Nephron (organoid): ENCODE data around the gene RHPN2.
A peak's percentile ranks its signal among the peaks of the same experiment; 100 is the strongest.

Experiments used
- H3K27ac Mint-ChIP-seq, 3 experiments: 2 replicates each; pipeline ENCODE4 v1.8.0; 2020; ENCODE audit warnings: mixed read lengths in 3 of 3, mild to moderate bottlenecking in 2 of 3, moderate library complexity in 1 of 3
- H3K27me3 Mint-ChIP-seq: 2 replicates; pipeline ENCODE4 v1.8.0; 2021; ENCODE audit warnings: low read depth, mild to moderate bottlenecking, moderate library complexity, mixed read lengths
- H3K36me3 Mint-ChIP-seq: 2 replicates; pipeline ENCODE4 v1.8.0; 2020; ENCODE audit warnings: low read depth, mixed read lengths
- H3K4me1 Mint-ChIP-seq: 2 replicates; pipeline ENCODE4 v1.8.0; 2020; ENCODE audit warnings: mixed read lengths
- H3K4me3 Mint-ChIP-seq, 3 experiments: 2 replicates each; pipeline ENCODE4 v1.8.0; 2020; ENCODE audit warnings: mild to moderate bottlenecking in 3 of 3, mixed read lengths in 3 of 3, moderate library complexity in 2 of 3
- H3K9me3 Mint-ChIP-seq: 2 replicates; pipeline ENCODE4 v1.8.0; 2020; ENCODE audit warnings: mixed read lengths
- CTCF ChIP-seq, 3 experiments: fragments of 200-600 bp; sonication (generic); IDR thresholded peaks; one replicate each; pipeline ENCODE4 v1.5.0; 2021; ENCODE audit warnings: antibody characterized with exemption in 3 of 3; ENCODE audit not compliant: unreplicated experiment in 3 of 3

RHPN2 gene

GRCh38 chr19:33064792-33065550 lies at the start of gene RHPN2:
RHPN2 (minus strand) TSS chr19:33064888; CDS start chr19:33064852, 36 bp downstream.
- Mint-ChIP-seq H3K36me3 (no peaks in the 10 kb centered on the region), H3K27me3 (peaks cover 48% of the 10 kb centered on the region), H3K9me3 (no peaks in the 10 kb centered on the region), H3K27ac (no peak within 1 kb of the TSS), H3K4me3 (peak within 1 kb of the TSS; percentile 82 to 83 (median 83)), H3K4me1 (no peaks in the 10 kb centered on the region)
- TF ChIP-seq CTCF (IDR thresholded peaks at IDR 0.05; ENCODE audit: unreplicated experiment in 3 of 3): no peak

GRCh38 chr19:33114312-33114711 lies 49.6 kb upstream of the RHPN2 start:
- no peak overlapping the region for H3K4me3 Mint-ChIP-seq
- no peaks in the 10 kb centered on the region for H3K9me3 Mint-ChIP-seq
- H3K36me3 Mint-ChIP-seq: peaks cover 64% of the 10 kb centered on the region
- no peak overlapping the region for H3K27ac Mint-ChIP-seq
- TF ChIP-seq CTCF (IDR thresholded peaks at IDR 0.05; ENCODE audit: unreplicated experiment in 3 of 3): no peak
- no peaks in the 10 kb centered on the region for H3K4me1 Mint-ChIP-seq
- no peaks in the 10 kb centered on the region for H3K27me3 Mint-ChIP-seq

GRCh38 chr19:33111587-33111986 lies 46.9 kb upstream of the RHPN2 start:
- Mint-ChIP-seq H3K4me3 (no peak overlapping the region), H3K36me3 (peaks cover 56% of the 10 kb centered on the region), H3K9me3 (no peaks in the 10 kb centered on the region), H3K27me3 (no peaks in the 10 kb centered on the region), H3K27ac (no peak overlapping the region), H3K4me1 (no peaks in the 10 kb centered on the region)
- no peak for TF ChIP-seq CTCF (IDR thresholded peaks at IDR 0.05; ENCODE audit: unreplicated experiment in 3 of 3)

GRCh38 chr19:33110137-33110910 lies 45.6 kb upstream of the RHPN2 start:
- no peak overlapping the region for H3K4me3 Mint-ChIP-seq
- H3K36me3 Mint-ChIP-seq: peaks cover 53% of the 10 kb centered on the region
- no peaks in the 10 kb centered on the region for H3K4me1 Mint-ChIP-seq
- no peak for TF ChIP-seq CTCF (IDR thresholded peaks at IDR 0.05; ENCODE audit: unreplicated experiment in 3 of 3)
- H3K9me3 Mint-ChIP-seq: no peaks in the 10 kb centered on the region
- no peaks in the 10 kb centered on the region for H3K27me3 Mint-ChIP-seq
- H3K27ac Mint-ChIP-seq: no peak overlapping the region

- Mint-ChIP-seq H3K36me3 (peaks cover 57% of the 10 kb centered on the region), H3K4me1 (no peaks in the 10 kb centered on the region), H3K27me3 (no peaks in the 10 kb centered on the region), H3K9me3 (no peaks in the 10 kb centered on the region), H3K27ac (no peak overlapping the region), H3K4me3 (no peak overlapping the region)
- no peak for TF ChIP-seq CTCF (IDR thresholded peaks at IDR 0.05; ENCODE audit: unreplicated experiment in 3 of 3)
Measured at GRCh38 chr19:33108161-33108560, 43.5 kb upstream of the RHPN2 start.
